Esophagus muscularis mucosa (tissue), 3 donors: ENCODE data around the gene NFATC1.

ENCODE experiments used
- CTCF ChIP-seq, 3 experiments: fragments of 200-600 bp in 2 of 3; fragments of 450-650 bp in 1 of 3; sonication (generic) in 2 of 3; IDR thresholded peaks; one replicate each; pipeline ENCODE4 v1.5.1; 2017 to 2019; ENCODE audit warnings: antibody characterized with exemption in 3 of 3, mild to moderate bottlenecking in 2 of 3, moderate library complexity in 1 of 3
- POLR2A ChIP-seq: fragments of 450-650 bp; IDR thresholded peaks from one replicate; pipeline ENCODE4 v1.6.1; 2017; ENCODE audit warnings: antibody characterized with exemption, moderate library complexity, mild to moderate bottlenecking, low read depth

GRCh38 chr18:79456105-79456980 is 60.6 kb downstream of the NFATC1 start:
- no peak for TF ChIP-seq CTCF (IDR thresholded peaks at IDR 0.05)
- TF ChIP-seq POLR2A = no peak
